Neural cell (in vitro differentiated cells): ENCODE measurements around the gene EPHA1. TPM values are rescaled to one million over a fixed set of nuclear protein-coding genes. Genes with fewer than 3 reads are reported as not detected.

Experiments
- H2AFZ ChIP-seq: fragments of 200-600, 300-800 bp; sonication (generic), shearing (Covaris generic); 2 replicates; pipeline ENCODE4 v1.6.0; 2014; ENCODE audit warnings: low read depth, mild to moderate bottlenecking, antibody characterized with exemption, low read length, moderate library complexity
- H3F3A ChIP-seq: fragments of 200-600 bp; shearing (Covaris generic); 2 replicates; pipeline ENCODE4 v1.6.1; 2016; ENCODE audit warnings: mild to moderate bottlenecking, moderate library complexity, mixed read lengths, antibody characterized with exemption, low read length; ENCODE audit not compliant: insufficient read depth, poor library complexity, severe bottlenecking
- H3K27ac ChIP-seq: fragments of 200-600, 300-800 bp; sonication (generic), shearing (Covaris generic); 2 replicates; pipeline ENCODE4 v1.5.1; 2014; ENCODE audit warnings: mild to moderate bottlenecking, low read length, moderate library complexity
- H3K27me3 ChIP-seq: fragments of 300-800, 200-600 bp; sonication (generic), shearing (Covaris generic); 2 replicates; pipeline ENCODE4 v1.6.0; 2014; ENCODE audit warnings: mild to moderate bottlenecking, low read depth, low read length, moderate library complexity; ENCODE audit not compliant: insufficient read depth
- H3K36me3 ChIP-seq: fragments of 300-800, 200-600 bp; sonication (generic), shearing (Covaris generic); 2 replicates; pipeline ENCODE4 v1.5.1; 2014; ENCODE audit warnings: mild to moderate bottlenecking, antibody characterized with exemption, low read length, moderate library complexity; ENCODE audit not compliant: insufficient read depth
- H3K4me2 ChIP-seq: fragments of 300-800, 200-600 bp; sonication (generic), shearing (Covaris generic); 2 replicates; pipeline ENCODE4 v1.6.0; 2014; ENCODE audit warnings: mild to moderate bottlenecking, low read length
- H3K4me3 ChIP-seq: fragments of 300-800, 200-600 bp; sonication (generic), shearing (Covaris generic); 2 replicates; pipeline ENCODE4 v1.5.1; 2014; ENCODE audit warnings: mild to moderate bottlenecking, low read length, moderate library complexity
- H3K79me2 ChIP-seq: fragments of 200-600 bp; shearing (Covaris generic); replicated peaks from 2 replicates; pipeline ENCODE4 v1.6.0; 2014; ENCODE audit warnings: mild to moderate bottlenecking, low read length, moderate library complexity; ENCODE audit not compliant: insufficient read depth
- H3K9ac ChIP-seq: fragments of 300-800, 200-600 bp; sonication (generic), shearing (Covaris generic); 2 replicates; pipeline ENCODE4 v1.6.1; 2016; ENCODE audit warnings: mild to moderate bottlenecking, low read length, mixed read lengths
- H3K9me2 ChIP-seq: fragments of 200-600 bp; shearing (Covaris generic); 2 replicates; pipeline ENCODE4 v1.6.1; 2016; ENCODE audit warnings: mild to moderate bottlenecking, low read length, mixed read lengths; ENCODE audit not compliant: insufficient read depth
- H3K9me3 ChIP-seq: fragments of 200-600, 300-800 bp; sonication (generic), shearing (Covaris generic); 2 replicates; pipeline ENCODE4 v1.6.1; 2016; ENCODE audit warnings: mild to moderate bottlenecking, mixed run types, low read length, moderate library complexity, mixed read lengths
- H4K20me1 ChIP-seq: fragments of 200-600 bp; shearing (Covaris generic); 2 replicates; pipeline ENCODE4 v1.6.1; 2016; ENCODE audit warnings: mild to moderate bottlenecking, mixed run types; ENCODE audit not compliant: insufficient read depth
- CTCF ChIP-seq: fragments of 450-650 bp; IDR thresholded peaks from 2 replicates; pipeline ENCODE4 v1.5.1; 2014; ENCODE audit warnings: antibody characterized with exemption, mild to moderate bottlenecking, moderate library complexity; ENCODE audit not compliant: poor library complexity, severe bottlenecking
- EP300 ChIP-seq: fragments of 450-650 bp; conservative IDR thresholded peaks from 2 replicates; pipeline ENCODE4 v1.6.1; 2014; ENCODE audit warnings: antibody characterized with exemption, mild to moderate bottlenecking, moderate library complexity; ENCODE audit not compliant: poor library complexity, severe bottlenecking
- EZH2 ChIP-seq: fragments of 200-600, 300-800 bp; shearing (Covaris generic), sonication (generic); IDR thresholded peaks from 2 replicates; pipeline ENCODE4 v1.6.1; 2014; ENCODE audit warnings: antibody characterized with exemption, low read length, borderline replicate concordance, mild to moderate bottlenecking; ENCODE audit not compliant: insufficient read depth, poor library complexity, severe bottlenecking
- MXI1 ChIP-seq: fragments of 450-650 bp; conservative IDR thresholded peaks from 2 replicates; pipeline ENCODE4 v1.6.1; 2014; ENCODE audit warnings: antibody characterized with exemption, mild to moderate bottlenecking; ENCODE audit not compliant: poor library complexity, severe bottlenecking
- POLR2AphosphoS5 ChIP-seq: IDR thresholded peaks from 2 replicates; pipeline ENCODE4 v1.6.1; 2012
- RAD21 ChIP-seq: fragments of 450-650 bp; conservative IDR thresholded peaks from 2 replicates; pipeline ENCODE4 v1.6.1; 2014; ENCODE audit warnings: antibody characterized with exemption, mild to moderate bottlenecking, moderate library complexity
- SMC3 ChIP-seq: fragments of 450-650 bp; conservative IDR thresholded peaks from 2 replicates; pipeline ENCODE4 v1.6.1; 2014; ENCODE audit warnings: antibody characterized with exemption, mild to moderate bottlenecking, moderate library complexity; ENCODE audit not compliant: poor library complexity
- TAF1 ChIP-seq: IDR thresholded peaks from 2 replicates; pipeline ENCODE4 v1.6.1; 2012; ENCODE audit warnings: low read depth
- polyA plus RNA-seq: library from polyadenylated mRNA; depleted of rRNA; stranded (reverse); fragments of >200 nt; gene quantifications from 2 replicates; pipeline ENCODE4 v1.2.3, GENCODE V29; 2014
- TF ChIP-seq, protein P1 (sequence below): IDR thresholded peaks from 2 replicates; pipeline ENCODE4 v1.6.1; 2012; ENCODE audit warnings: borderline replicate concordance

EPHA1 gene
- polyA plus RNA-seq, 1 donor from 2014 or later: not detected

DNA sequence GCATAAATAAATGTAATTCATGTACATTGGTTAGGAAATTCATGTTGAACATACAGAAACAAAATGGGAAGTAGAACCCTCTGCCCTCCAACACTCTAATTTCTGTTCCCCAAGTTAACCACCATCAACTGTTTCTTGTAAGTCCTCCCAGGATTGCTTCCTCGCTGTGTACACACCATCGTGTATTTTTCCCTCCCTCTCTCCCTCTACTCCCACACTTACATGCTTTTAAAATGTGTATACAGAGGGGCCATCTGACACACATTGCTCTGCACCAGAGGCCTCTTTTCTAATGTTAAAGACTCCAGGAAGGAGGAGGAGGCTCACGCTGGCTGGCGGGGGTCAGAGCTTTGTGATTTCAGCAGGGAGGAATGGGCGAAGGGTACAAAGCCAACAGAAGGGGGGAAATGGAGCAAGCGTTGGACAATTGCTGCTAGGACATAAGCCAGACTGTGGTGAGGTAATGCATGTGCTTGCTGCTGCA is 1.9 kb upstream of the EPHA1 start:
- no peak overlapping the region for H2AFZ ChIP-seq
- H3K27me3 ChIP-seq: peaks cover 8% of the 10 kb centered on the region
- TF ChIP-seq CTCF: no peak
- no peak for TF ChIP-seq POLR2AphosphoS5
- TF ChIP-seq RAD21: no peak
- no peak for TF ChIP-seq MXI1
- no peak for TF ChIP-seq SMC3
- TF ChIP-seq EZH2: no peak
- TF ChIP-seq, protein P1, sequence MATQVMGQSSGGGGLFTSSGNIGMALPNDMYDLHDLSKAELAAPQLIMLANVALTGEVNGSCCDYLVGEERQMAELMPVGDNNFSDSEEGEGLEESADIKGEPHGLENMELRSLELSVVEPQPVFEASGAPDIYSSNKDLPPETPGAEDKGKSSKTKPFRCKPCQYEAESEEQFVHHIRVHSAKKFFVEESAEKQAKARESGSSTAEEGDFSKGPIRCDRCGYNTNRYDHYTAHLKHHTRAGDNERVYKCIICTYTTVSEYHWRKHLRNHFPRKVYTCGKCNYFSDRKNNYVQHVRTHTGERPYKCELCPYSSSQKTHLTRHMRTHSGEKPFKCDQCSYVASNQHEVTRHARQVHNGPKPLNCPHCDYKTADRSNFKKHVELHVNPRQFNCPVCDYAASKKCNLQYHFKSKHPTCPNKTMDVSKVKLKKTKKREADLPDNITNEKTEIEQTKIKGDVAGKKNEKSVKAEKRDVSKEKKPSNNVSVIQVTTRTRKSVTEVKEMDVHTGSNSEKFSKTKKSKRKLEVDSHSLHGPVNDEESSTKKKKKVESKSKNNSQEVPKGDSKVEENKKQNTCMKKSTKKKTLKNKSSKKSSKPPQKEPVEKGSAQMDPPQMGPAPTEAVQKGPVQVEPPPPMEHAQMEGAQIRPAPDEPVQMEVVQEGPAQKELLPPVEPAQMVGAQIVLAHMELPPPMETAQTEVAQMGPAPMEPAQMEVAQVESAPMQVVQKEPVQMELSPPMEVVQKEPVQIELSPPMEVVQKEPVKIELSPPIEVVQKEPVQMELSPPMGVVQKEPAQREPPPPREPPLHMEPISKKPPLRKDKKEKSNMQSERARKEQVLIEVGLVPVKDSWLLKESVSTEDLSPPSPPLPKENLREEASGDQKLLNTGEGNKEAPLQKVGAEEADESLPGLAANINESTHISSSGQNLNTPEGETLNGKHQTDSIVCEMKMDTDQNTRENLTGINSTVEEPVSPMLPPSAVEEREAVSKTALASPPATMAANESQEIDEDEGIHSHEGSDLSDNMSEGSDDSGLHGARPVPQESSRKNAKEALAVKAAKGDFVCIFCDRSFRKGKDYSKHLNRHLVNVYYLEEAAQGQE: no peak
- TF ChIP-seq EP300: no peak
- TF ChIP-seq TAF1: no peak
- no peak overlapping the region for H3K9ac ChIP-seq
- H3K4me2 ChIP-seq: no peak overlapping the region
- H3K9me2 ChIP-seq: no peaks in the 10 kb centered on the region
- no peaks in the 10 kb centered on the region for H4K20me1 ChIP-seq
- no peaks in the 10 kb centered on the region for H3F3A ChIP-seq
- H3K79me2 ChIP-seq: no peaks in the 10 kb centered on the region
- H3K36me3 ChIP-seq: no peaks in the 10 kb centered on the region
- no peak overlapping the region for H3K27ac ChIP-seq
- H3K9me3 ChIP-seq: no peaks in the 10 kb centered on the region
- H3K4me3 ChIP-seq: no peak overlapping the region

DNA sequence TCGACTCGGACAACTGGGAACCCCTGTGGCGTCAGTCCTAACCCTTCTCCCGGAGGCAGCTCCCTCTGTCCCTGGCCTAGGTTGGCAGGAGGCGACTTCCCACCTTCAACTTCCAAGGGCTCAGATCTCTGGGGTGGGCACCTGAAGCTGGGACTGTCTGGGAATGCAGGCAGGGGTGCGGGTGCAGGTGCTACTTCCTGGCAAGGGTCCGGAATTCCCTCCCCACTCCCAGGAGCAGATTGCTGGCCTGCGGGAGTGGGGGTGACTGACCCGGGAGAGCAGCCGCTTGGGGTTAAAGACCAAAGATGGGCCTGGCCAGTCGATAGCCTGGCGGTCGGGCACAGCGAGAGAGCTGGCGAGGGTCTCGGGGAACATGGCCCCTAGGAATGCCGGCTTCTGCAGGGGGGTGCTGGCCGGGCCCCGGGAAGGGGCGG is 387 bp downstream of the EPHA1 start:
- H3K79me2 ChIP-seq: no peaks in the 10 kb centered on the region
- peaks cover 8% of the 10 kb centered on the region for H3K27me3 ChIP-seq
- H2AFZ ChIP-seq: no peak overlapping the region
- no peaks in the 10 kb centered on the region for H3K9me3 ChIP-seq
- H3F3A ChIP-seq: no peaks in the 10 kb centered on the region
- TF ChIP-seq RAD21: no peak
- TF ChIP-seq EZH2: no peak
- no peak for TF ChIP-seq CTCF
- TF ChIP-seq, protein P1: no peak
- no peak for TF ChIP-seq SMC3
- TF ChIP-seq TAF1: no peak
- TF ChIP-seq EP300: no peak
- TF ChIP-seq POLR2AphosphoS5: no peak
- TF ChIP-seq MXI1: no peak
- H3K36me3 ChIP-seq: no peaks in the 10 kb centered on the region
- H3K9ac ChIP-seq: no peak overlapping the region
- no peaks in the 10 kb centered on the region for H4K20me1 ChIP-seq
- no peak overlapping the region for H3K4me2 ChIP-seq
- no peaks in the 10 kb centered on the region for H3K9me2 ChIP-seq
- no peak overlapping the region for H3K27ac ChIP-seq
- no peak overlapping the region for H3K4me3 ChIP-seq
